Epidermal melanocyte (primary cell): ENCODE data around the gene CELF2.

ENCODE experiments used
- DNase-seq: peaks from one replicate; pipeline ENCODE4 v3.0.0; 2011; ENCODE audit warnings: low spot score; ENCODE audit not compliant: insufficient read length

The CELF2 gene

DNA sequence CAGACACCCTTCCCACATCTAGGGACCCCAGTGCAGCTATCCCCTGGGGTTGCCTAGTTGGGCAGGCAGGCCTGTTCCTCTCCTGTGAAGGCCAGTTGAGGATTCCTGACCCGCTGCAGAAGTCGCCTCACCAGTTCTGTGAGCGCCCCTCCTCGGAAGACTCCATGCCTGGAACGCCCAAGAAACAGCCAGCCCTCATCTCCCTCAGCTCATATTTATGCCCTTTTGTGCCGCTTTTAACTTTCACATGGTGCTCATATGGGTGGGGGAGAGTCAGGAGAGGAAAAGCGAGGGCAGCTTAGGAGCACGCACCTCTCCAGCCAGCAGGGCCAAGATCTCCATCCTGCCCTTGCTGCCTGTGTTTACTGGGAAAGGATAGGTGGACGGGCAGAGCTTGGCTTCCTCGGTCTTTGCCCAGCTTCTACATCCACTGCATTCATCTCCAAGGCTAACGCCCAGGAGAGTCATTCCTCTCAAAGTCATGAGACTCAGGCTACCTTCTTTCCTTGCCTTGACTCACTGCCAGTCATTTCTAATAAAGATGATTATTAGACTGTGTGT, 307.2 kb downstream of the CELF2 start:
- DNase-seq = no peak

DNA sequence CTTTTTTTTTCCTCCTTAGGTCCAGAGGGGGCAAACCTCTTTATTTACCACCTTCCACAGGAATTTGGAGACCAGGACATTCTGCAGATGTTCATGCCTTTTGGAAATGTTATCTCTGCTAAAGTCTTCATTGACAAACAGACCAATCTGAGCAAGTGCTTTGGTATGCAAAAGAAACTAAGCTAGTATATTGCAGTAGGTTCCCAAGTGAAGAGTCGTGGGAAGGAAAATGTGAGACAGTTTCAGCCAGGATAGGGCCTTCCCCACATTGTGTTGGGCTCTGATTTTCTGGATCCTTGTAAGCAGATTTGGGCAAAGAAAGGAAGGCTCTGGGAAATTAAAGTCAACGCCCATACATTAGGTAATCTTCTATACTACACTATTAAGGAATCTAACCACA, 308.1 kb downstream of the CELF2 start:
- DNase-seq = no peak

DNA sequence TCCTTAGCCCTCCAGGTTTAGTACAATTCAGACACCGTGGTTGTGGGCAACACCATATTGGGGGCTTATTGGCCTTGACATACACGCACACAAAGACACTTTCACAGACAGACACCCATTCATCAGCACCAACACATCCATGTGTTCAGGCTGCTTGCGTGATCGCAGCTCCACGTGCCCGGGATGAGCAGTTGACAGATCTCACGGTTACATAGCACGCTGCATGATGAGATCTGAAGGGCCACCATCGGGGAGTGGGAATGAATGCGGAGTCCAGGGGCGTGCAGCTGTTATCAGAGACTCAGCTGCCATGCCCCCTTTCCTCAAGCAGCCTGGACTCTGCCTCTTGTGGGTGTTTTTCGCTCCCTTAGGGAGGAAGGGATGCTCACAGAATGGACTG, 308.6 kb downstream of the CELF2 start:
- no peak for DNase-seq

DNA sequence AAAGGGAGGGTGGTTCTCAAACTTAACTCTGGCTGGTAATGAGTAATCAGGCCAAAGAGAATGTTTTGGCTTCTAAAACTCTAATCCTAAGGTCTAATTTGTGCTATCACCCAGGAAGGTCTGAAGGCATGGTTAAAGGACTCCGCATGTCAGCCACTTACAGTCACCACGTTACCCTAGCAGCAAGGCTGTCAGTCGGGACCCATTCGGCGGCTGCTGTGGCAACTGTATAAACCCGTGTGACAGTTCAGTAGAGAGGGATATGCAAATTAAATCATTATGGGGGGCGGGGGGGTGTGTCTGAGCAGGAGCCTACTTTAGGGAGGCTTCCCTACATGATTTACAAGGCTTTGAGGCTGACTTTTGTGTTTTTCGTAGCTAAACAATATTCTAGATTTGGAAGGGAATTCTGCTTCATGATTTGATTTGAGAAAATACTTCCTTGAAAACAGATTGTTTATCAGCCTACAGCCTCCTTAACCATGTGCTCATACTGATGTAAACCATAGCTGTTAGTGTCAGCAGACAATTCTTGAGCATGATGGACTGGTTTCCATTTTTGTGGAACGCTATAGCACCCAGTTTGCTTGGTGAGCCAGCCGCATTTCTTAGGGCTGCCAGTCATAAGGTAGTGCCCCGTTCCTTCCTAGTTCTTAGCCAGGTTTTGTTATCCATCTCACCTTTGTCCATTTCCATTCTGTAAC, 309.4 kb downstream of the CELF2 start:
- DNase-seq = no peak

DNA sequence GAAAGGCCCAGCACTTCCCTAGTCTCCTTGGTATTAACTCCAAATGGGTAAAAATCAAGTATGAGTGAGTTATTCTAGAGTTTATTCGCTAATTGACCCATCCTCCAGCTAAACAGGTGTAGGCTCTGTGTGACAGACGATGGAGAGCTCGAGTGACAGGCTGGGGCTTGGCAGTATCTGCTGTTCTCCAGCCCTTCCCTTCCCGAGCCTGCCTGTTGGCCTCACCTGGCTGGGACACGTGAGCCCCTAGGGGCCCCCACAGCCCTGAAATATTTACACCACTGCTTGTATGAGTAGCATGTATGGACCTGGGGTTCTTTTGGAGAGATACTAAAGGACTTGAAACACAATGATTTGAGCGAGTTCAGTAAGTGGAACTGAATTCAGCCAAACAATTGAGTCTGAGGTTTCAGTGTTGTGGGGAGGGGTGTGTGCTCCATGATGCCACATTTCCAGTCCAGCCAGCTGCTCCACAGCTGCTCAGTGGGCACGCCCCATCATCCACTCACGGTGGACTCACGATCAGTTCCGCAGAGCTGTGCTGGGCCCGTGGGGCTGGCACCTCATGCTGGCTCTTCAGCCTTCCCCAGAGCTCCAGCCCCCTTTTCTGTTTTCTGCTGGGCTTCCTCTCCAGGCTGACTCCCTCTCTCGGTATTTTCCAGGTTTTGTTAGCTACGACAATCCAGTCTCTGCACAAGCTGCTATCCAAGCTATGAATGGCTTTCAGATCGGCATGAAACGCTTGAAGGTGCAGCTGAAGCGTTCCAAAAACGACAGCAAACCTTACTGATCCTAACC, 310.8 kb downstream of the CELF2 start:
- DNase-seq = no peak

DNA sequence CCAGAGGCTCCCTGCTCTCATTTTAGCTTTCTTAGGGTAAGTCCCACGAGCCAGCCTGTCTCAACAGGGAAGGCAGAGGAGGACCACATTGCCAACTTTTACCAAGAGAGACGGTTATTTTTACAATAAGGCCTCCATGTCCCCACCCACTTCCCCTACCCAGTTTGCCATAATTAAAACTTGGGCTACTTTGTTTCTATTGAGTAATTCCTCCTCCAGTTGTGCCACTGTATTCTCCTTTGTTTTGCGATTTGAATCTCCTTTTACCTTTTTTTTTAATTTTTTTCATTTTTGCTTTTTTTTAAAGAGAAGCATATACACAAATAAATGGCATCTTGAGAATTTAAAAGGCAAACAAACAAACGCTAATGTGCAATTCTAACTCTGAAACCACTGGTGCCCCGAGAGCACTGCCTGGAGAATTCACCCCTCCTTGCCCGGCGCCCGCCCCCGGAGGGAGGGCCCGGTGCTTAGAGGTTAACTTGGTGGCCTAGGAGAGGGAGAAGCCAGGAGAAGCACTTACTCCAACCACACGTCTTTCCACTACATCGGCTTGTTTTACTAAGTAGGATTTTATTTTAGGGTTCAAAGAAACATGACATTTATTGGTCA, 311.5 kb downstream of the CELF2 start:
- no peak for DNase-seq

DNA sequence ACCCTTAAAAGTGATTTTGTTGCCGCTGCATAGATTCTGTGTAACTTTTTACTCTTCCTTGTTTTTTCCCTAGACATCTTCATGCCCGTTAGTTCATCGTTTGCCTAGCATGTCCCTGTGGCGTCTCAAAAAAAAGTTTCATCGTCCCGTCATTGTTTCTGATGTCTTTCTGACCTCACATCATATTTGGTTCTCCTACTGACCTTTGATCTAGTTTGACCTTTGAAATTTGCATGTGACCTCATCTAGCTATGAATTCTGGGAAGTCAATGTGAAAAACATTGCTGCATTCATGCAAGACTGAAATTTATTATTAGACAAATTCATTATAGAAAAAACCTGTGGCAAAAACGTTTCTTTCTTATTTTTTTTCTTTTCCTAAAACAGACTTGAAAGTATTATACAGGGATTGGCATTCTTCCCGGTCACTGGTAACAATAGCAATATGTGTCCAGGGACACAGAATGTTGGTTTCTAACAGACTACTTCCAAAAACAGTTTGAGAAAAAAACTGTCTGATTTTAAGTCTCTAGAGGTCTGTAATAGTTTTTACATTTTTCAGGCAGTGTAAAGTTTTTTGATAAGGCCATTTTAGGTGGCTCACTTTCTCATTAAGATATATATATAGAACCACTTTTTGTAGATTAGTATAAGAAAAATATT, 312.8 kb downstream of the CELF2 start:
- DNase-seq = no peak

DNA sequence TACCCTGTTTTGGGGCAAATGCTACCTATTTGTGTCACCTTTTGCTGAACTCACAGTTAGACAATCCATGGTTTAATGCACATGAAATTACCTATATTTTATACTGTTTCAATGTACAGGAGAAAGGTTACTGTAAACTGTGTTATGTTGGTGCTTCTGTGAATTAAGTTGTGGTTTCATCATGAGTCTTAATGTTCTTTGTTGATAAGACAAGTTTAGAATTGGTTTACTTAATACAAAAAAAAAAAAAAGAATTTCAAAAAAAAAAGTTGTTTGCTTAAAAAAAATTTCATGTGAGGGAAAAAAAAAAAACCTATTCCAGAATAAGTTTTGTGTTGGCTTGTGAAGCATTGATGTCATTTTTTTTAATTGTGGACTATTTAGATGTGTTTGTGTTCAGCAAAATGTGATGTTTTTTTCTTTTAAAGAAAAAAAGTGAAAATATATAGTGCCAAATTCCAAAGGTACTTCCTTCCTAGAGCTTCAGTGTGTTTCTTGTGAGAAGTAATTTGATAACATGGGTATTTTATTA, 313.4 kb downstream of the CELF2 start:
- DNase-seq = no peak

DNA sequence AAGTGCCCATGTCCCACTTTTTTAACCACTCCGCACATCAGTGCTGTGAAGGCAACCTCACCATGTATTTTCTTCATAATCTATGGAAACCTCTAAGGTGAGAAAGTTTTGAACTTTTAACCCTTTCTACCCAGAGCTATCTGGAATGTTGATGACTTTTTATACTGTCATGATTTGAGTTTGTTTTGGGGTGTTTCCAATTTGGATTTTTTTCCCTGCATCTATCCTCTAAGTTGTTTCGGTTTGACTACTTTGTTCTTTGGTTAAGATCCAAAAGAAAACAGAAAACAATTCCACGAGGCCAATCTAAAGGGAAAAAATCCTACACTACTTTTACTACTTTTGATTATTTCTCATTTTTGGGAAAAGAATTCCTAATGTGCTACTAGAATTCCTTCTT, 314.1 kb downstream of the CELF2 start:
- DNase-seq = no peak

DNA sequence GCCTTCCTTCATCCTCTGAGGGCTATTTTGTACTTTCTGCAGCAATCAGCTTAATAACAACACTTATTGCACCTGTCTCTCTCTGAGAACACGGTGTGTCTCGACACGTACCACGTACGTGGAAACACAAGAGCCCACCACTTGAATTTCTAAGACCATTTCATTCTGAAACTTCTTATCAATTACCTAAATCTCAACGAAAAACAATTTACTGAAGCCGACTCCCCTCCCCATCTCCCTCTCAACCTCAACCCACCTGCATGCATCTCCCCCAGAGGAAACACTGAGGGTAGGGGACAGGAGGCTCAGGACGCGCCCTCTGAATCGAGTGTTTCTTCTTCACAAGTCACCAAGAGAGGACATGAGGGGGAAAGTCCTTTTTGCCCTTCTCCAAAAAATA, 315.2 kb downstream of the CELF2 start:
- no peak for DNase-seq

DNA sequence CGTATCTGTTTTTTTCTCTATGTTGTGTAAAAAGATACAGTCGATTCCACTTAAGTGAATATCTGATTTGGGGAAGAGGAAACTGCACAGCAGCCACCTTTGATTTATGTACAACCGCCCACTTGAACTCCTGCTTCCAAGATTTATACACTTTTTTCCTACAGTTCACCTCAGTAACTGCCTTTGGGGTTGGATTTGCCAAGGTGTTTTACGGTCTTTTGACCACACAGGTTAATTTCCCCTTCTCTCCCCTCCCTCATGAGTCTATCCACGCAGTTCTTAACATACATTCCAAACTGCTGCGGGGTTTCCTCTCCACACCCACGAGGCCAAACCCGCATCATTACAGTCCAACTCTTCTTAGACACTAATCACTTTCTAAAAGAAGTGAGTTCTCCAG, 316.8 kb downstream of the CELF2 start:
- no peak for DNase-seq

DNA sequence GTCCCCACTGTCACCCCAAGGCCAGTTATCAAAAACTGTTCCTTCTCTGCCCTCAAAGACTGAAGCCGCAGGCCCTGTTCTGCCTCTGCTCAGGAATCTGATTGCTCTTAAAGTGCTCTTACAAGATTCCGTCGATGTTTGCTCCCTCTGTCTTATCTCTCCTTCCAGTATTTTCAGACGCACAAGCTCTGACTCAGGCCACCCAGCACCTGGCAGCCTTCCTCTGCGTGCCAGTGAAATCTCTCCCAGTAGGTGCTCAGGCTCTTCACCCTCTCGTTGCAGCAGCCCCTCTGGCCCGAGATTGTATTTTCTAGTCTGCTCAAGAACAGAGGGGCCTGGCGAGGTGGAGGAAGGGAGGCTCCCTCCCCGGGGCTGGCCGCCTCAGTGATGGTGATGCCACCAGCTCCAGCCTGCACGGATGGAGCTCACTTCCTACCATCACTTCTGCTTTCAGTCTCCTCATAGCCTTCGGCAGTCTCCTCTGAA, 317.5 kb downstream of the CELF2 start:
- no peak for DNase-seq

DNA sequence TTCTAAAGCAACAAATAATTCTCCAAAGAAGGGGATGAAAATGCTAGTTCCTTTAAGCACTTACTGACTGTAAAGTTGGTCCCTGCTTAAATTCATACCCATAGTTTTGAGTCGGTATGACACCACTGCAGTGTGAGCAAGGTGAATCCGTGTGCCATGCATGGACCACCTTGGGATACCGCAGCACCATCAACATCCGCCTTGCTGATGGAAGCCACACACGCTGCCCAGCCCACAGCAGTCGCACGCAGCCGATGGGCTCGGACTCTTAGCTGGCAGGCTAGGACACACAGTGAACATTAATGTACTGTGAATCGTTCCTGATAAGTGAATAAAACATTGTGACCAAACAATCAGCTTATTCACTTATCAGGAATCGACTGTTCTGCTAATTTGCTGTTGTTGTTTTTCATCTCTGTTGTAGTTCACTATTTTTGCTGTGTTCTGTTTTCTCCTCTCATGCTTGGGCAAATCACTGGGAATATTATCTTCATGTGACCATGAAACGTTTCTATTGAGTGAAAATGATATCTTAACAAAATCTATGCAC, 318.3 kb downstream of the CELF2 start:
- no peak for DNase-seq

DNA sequence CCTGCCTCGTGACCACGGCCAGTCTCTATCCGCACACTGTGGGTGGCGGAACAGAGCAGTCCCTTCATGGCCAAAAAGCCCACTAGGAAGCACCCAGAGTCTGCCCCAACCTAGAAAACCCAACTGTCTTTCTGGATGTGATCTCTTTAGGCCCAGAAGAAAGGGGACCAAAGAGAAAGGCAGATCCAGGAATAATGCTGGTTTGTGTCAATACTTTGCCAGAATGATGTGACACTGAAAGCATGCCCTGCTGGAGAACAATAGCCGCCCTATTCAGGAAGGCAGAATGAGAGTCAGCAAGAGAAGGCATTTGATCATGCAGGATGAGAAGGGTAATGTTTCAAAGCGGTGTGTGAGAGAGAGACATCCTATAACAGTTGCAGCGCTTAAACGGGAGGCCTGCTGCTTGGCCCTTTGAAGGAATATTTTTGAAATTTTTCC, 319.1 kb downstream of the CELF2 start:
- DNase-seq = peak; percentile 36

DNA sequence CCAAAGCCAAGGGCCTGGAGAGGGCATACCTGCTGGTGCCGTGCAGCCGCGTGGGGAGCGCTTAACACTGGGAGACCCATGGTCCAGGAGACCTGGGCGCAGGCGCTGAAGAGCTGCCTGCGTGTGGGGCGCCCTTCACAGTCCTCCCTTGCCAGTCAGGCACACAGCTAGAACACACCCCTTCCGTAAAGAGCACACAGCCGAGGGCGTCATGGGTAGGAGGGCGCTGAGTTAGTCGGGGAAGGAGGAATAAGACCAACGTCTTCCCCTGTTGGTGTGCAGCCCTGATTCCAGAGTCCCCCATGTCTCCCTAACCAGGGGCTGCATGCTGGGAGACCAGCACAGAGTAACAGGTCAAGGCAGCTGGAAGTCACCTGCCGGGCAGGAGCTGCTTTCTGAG, 319.8 kb downstream of the CELF2 start:
- no peak for DNase-seq

DNA sequence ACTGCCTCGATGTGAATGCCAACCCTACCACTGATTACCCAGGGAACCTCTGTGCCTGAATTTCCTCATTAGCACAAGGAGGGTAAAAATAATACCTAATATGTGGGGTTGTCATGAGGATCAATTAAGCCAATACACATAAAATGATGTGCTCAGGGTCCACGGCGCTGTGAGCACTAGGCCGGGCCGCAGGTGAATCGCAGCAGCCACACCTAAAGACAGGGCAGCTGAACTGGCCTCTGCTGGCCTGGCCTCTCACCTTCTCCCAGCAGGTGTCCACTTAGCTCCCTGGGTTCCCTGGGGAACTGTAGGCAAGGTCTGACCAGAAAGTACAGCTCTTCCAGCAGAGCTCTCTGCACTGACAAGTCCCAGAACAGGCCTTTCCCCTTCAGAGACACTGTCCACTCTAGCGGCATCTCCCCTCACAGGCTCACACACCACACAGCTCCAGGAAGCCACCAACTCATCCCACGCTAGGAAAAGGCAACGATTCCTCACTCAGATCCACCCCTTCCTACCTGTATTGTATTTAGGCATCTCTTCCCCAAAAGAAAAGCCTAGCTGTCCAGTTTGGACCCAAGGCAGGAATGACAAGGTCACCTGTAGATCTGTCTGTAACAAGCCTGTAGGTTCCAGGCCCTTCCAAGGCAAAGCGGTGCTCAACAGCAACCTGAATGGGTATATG, 320.6 kb downstream of the CELF2 start:
- DNase-seq = no peak

DNA sequence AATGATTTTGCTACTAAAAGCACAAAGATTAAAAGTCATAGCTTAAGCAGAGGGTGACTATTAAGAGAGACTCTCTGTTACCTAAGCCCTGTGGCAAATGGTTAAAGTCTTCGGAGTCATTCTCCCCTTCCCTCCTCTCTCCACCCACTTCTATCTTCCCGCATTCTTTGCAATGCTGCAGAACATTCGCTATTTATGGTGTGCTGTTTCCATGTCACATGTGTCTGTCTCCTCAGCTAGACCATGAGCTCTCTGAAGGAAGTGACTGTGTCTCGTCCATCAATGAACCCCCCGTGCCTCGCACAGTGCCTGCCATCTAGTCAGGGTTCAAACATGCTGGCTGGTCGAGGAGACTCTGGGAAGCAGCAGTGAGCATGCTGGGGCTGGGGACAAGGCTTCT, 321.3 kb downstream of the CELF2 start:
- DNase-seq = no peak

DNA sequence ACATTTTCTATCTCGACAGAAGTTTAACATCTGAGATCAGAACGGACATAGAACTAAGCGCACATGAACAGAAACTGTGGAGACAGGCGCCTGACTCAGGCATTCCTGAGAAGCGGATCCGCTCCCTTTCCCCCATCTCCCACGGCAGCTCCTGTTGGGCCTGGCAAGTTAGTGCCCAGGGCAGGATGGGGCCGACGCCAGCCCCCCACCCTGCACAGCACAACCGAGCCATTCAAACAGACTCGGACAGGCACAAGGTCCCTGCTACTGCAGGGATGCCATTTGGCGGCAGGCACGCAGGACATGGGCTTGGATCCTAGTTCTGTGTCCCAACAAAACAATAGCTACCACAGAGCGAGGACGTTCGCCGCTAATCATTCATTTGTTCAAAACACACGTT, 322.0 kb downstream of the CELF2 start:
- no peak for DNase-seq

DNA sequence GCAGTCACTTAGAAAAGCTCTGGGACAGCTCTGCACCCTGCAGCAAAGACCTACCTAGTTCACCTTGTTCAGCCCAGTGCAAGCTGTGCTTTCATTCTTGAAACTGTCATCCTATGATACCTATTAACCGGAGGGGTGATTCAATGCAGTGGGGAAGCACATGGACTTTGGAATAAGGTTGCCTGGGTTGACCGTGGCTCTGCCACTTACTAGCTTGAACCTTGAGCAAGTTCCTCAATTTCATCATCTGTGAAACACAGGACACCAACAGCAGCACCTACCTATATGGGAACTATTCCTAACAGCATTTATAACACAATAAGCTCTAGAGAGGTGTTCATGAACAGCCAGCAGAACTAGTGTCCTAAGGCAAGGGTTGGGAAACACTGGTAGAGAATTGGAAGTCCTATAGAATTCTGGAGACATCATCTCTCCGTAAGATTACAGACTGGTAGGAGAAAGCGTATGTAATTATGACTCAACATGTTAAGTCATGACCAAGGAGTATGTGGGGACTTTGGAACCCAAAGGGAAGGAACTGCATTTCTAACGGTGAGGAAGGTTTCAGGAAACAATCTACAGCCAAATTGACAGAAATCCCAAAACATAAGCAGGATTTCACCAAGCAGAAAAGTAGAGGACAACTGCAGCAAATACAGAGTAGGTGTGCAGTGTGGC, 323.8 kb downstream of the CELF2 start:
- DNase-seq = no peak

DNA sequence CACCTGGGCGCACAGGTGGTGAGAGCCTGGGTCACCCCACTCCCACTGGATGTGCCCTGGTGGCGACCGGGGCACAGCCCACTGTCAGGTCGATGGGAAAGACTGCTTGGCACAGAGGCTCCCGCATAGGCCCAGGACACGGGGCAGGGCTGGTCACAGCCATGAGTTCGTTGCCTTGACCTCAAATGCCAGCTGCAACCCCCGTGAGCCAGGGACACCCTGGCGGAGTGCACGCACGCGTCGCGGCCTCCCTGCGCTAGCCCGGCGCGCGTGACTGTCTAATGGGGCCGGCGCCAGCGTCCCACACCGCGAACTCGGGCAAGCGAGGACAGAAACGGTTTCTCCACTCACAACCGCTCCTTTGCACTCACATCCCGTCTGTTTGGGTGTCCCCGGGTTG, 326.4 kb downstream of the CELF2 start:
- DNase-seq = no peak
